ENCODE results near the gene WDR59. TPM values are rescaled to one million over a fixed set of nuclear protein-coding genes. Genes with fewer than 3 reads are reported as not detected.
"Not testable (repeated sequence)": the region's sequence is repeated elsewhere in the genome, so short reads cannot be mapped to it uniquely, and the experiment has no call there.

WDR59 gene
- total RNA-seq, 6 experiments from 2014 or later, result 32.1 to 39.8 (median 37.3) TPM

GRCh38 chr16:74997042-74997491 lies 12.1 kb upstream of the WDR59 start:
- Mint-ChIP-seq H3K4me1 (ENCODE audit: low read depth) (peaks cover 28% of the 10 kb centered on the region), H3K36me3 (ENCODE audit: low read depth) (no peaks in the 10 kb centered on the region), H3K4me3 (no peak overlapping the region), H3K9me3 (no peaks in the 10 kb centered on the region), H3K27me3 (ENCODE audit: insufficient read depth) (peaks cover 2% of the 10 kb centered on the region; the same call in 1 of the 2 replicates), H3K27ac (no peak overlapping the region)
- TF ChIP-seq, protein P1, sequence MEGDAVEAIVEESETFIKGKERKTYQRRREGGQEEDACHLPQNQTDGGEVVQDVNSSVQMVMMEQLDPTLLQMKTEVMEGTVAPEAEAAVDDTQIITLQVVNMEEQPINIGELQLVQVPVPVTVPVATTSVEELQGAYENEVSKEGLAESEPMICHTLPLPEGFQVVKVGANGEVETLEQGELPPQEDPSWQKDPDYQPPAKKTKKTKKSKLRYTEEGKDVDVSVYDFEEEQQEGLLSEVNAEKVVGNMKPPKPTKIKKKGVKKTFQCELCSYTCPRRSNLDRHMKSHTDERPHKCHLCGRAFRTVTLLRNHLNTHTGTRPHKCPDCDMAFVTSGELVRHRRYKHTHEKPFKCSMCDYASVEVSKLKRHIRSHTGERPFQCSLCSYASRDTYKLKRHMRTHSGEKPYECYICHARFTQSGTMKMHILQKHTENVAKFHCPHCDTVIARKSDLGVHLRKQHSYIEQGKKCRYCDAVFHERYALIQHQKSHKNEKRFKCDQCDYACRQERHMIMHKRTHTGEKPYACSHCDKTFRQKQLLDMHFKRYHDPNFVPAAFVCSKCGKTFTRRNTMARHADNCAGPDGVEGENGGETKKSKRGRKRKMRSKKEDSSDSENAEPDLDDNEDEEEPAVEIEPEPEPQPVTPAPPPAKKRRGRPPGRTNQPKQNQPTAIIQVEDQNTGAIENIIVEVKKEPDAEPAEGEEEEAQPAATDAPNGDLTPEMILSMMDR (IDR thresholded peaks at IDR 0.05), result no peak
- no peak for DNase-seq

DNA sequence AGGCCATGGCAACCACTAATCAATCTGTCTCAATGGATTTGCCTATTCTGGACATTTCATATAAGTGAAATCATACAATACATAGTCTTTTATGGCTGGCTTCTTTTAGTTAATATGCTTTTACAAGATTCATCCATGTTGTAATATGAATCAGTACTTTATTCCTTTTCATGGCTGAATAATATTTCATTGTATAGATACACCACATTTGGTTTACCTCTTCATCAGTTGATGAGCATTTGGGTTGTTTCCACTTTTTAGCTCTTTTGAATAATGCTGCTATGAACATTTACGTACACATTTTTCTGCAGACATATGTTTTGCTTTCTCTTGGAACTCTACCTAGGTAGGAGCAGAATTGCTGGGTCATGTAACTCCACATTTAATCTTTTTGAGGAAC lies 11.1 kb upstream of the WDR59 start:
- DNase-seq, result no peak
- peaks cover 2% of the 10 kb centered on the region; the same call in 1 of the 2 replicates for H3K27me3 Mint-ChIP-seq (ENCODE audit: insufficient read depth)
- H3K4me1 Mint-ChIP-seq (ENCODE audit: low read depth), result peaks cover 17% of the 10 kb centered on the region
- no peaks in the 10 kb centered on the region for H3K9me3 Mint-ChIP-seq
- no peak overlapping the region for H3K4me3 Mint-ChIP-seq
- H3K27ac Mint-ChIP-seq, result no peak overlapping the region
- TF ChIP-seq, protein P1 (IDR thresholded peaks at IDR 0.05), result no peak
- no peaks in the 10 kb centered on the region for H3K36me3 Mint-ChIP-seq (ENCODE audit: low read depth)

DNA sequence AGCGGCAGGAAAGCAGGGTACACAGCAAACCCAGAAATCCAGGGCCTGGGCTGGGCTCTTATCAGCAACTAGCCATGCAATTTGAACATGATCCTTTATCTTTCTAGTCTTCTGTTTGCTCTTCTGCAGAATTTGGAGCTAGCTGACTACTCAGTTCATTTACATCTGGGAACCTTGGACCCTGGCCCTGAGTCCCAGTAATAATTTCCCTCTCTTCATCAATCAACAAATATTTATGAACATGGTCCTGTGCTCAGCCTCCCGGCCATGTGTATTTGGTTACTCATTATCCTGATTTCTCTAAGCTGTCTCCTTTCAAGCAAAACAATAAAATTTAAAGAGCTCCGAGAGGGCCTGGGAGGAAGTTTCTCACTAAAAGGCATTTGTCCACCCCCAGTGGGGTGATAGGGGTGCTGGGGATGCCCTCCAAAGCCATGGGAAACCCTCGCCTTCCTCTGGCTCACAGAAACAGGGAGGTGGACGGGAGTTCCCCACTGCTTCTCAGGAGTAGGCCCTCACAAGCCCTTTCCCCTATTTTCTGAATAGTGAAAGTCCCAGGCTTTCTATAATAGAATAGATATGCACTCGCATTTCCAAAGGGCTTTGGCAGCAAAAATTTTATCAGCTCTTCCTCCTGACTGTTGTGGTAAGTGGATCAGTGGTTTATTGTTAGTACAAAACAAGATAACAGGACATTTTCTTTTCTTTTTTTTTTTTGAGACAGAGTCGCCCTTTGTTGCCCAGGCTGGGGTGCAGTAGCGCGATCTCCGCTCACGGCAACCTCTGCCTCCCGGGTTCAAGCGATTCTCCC lies 6.9 kb upstream of the WDR59 start:
- H3K9me3 Mint-ChIP-seq, result no peaks in the 10 kb centered on the region
- H3K27me3 Mint-ChIP-seq (ENCODE audit: insufficient read depth), result peaks cover 2% of the 10 kb centered on the region; the same call in 1 of the 2 replicates

DNA sequence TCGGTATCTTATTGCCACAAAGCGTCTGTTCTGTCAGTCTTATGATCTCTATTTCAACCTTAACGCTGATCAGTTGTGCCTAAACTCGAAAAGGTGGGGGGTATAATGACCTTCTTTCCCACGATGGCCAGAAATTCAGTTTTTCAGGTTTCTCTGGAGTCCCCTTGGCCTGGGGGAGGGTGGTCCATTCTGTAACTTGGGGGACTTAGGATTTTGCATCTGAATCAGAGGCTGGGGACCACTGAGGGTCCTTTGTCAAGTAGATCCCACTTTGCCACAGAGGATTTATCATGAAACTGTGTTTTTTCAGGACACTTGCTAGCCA lies 6.3 kb upstream of the WDR59 start:
- H3K4me3 Mint-ChIP-seq, result no peak overlapping the region
- DNase-seq, result no peak
- peaks cover 2% of the 10 kb centered on the region; the same call in 1 of the 2 replicates for H3K27me3 Mint-ChIP-seq (ENCODE audit: insufficient read depth)
- H3K4me1 Mint-ChIP-seq (ENCODE audit: low read depth), result no peaks in the 10 kb centered on the region
- H3K27ac Mint-ChIP-seq, result no peak overlapping the region
- no peaks in the 10 kb centered on the region for H3K36me3 Mint-ChIP-seq (ENCODE audit: low read depth)
- H3K9me3 Mint-ChIP-seq, result no peaks in the 10 kb centered on the region
- TF ChIP-seq, protein P1 (IDR thresholded peaks at IDR 0.05), result no peak

More for the DNA sequence above, 6.9 kb upstream of the WDR59 start:
- Mint-ChIP-seq H3K36me3 (ENCODE audit: low read depth) (no peaks in the 10 kb centered on the region), H3K4me1 (ENCODE audit: low read depth) (no peaks in the 10 kb centered on the region), H3K27ac (no peak overlapping the region), H3K4me3 (no peak overlapping the region)
- no peak for DNase-seq
- TF ChIP-seq, protein P1 (IDR thresholded peaks at IDR 0.05), result no peak

DNA sequence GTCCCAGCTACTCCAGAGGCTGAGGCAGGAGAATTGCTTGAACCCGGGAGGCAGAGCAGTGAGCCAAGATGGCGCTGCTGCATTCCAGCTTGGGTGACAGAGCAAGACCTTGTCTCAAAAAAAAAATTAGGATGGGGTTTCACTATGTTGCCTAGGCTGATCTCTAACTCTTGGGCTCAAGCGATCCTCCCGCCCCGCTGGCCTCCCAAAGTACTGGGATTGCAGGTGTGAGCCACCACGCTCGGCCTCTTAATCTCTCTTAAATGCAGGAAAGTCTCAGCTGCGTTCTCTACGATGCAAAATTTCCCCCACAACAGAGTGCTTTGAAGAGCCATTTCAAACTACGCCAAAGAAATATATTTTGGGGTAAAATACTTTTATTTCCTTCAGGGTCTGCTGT lies 5.9 kb upstream of the WDR59 start:
- no peaks in the 10 kb centered on the region for H3K9me3 Mint-ChIP-seq
- H3K27me3 Mint-ChIP-seq (ENCODE audit: insufficient read depth), result peaks cover 2% of the 10 kb centered on the region; the same call in 1 of the 2 replicates
- TF ChIP-seq, protein P1 (IDR thresholded peaks at IDR 0.05), result no peak
- DNase-seq, result no peak
- no peaks in the 10 kb centered on the region for H3K4me1 Mint-ChIP-seq (ENCODE audit: low read depth)
- no peaks in the 10 kb centered on the region for H3K36me3 Mint-ChIP-seq (ENCODE audit: low read depth)
- H3K4me3 Mint-ChIP-seq, result no peak overlapping the region
- no peak overlapping the region for H3K27ac Mint-ChIP-seq

GRCh38 chr16:74989864-74990263 lies 4.9 kb upstream of the WDR59 start:
- not testable (repeated sequence) for DNase-seq; H3K4me1 Mint-ChIP-seq (ENCODE audit: low read depth); H3K9me3 Mint-ChIP-seq; H3K36me3 Mint-ChIP-seq (ENCODE audit: low read depth); H3K27ac Mint-ChIP-seq; H3K27me3 Mint-ChIP-seq (ENCODE audit: insufficient read depth); H3K4me3 Mint-ChIP-seq
